B cell (primary cell): ENCODE measurements around the gene ZNRF2. TPM values are rescaled to one million over a fixed set of nuclear protein-coding genes. Genes with fewer than 3 reads are reported as not detected.

Experiments used
- ATAC-seq: fragments of 200-7000 bp; cut with Tn5 transposase; one replicate; pipeline ENCODE4 v1.10.0; 2021; ENCODE audit warnings: low read depth, mild to moderate bottlenecking, moderate number of reproducible peaks, moderate library complexity
- CTCF ChIA-PET: fragments of 350-600 bp; sonication (Branson Sonifier 250); formaldehyde crosslinking; loops from one replicate; lab custom pipeline; 2021; ENCODE audit warnings: antibody characterized with exemption, inconsistent platforms; lab: Charles Lee
- POLR2A ChIA-PET: fragments of 350-600 bp; sonication (Branson Sonifier 250); formaldehyde crosslinking; loops from one replicate; lab custom pipeline; 2021; ENCODE audit warnings: antibody characterized with exemption; lab: Charles Lee
- DNase-seq: peaks from one replicate; pipeline ENCODE4 v3.0.0; 2013
- H2AFZ ChIP-seq: 2 replicates; pipeline ENCODE4 v1.6.1; 2012; ENCODE audit warnings: mild to moderate bottlenecking, low read depth, low read length; ENCODE audit not compliant: insufficient read depth, poor library complexity, severe bottlenecking
- H3K27ac ChIP-seq, 2 donors: 1 replicate in 1 of 2; 2 replicates in 1 of 2; pipeline ENCODE4 v1.5.1; 2012 to 2013; ENCODE audit warnings: low read length in 2 of 2, mild to moderate bottlenecking in 2 of 2, moderate library complexity in 1 of 2
- H3K27me3 ChIP-seq, 4 experiments: fragments of 200-600 bp in 1 of 4; sonication (generic) in 1 of 4; replicated peaks in 1 of 4; 1 replicate in 2 of 4; 2 replicates in 2 of 4; pipeline versions ENCODE4 v1.6.1 to v1.7.0; 2013 to 2016; ENCODE audit warnings: low read length in 3 of 4, mild to moderate bottlenecking in 2 of 4, mixed read lengths in 1 of 4, moderate library complexity in 1 of 4; ENCODE audit not compliant: insufficient read depth in 4 of 4, control insufficient read depth in 3 of 4; ENCODE audit errors: control extremely low read depth in 1 of 4
- H3K36me3 ChIP-seq, 2 experiments: replicated peaks in 1 of 2; 1 replicate in 1 of 2; 2 replicates in 1 of 2; pipeline versions ENCODE4 v1.6.1 to v1.7.1; 2013; ENCODE audit warnings: low read length in 1 of 2; ENCODE audit not compliant: insufficient read depth in 2 of 2, control insufficient read depth in 1 of 2; ENCODE audit errors: control extremely low read depth in 1 of 2, extremely low read depth in 1 of 2
- H3K4me1 ChIP-seq, 2 donors: fragments of 200-600 bp in 1 of 2; sonication (generic) in 1 of 2; 1 replicate in 1 of 2; 2 replicates in 1 of 2; pipeline versions ENCODE4 v1.5.1 to v1.6.1; 2013 to 2017; ENCODE audit warnings: low read length in 2 of 2; ENCODE audit not compliant: control insufficient read depth in 2 of 2, insufficient read depth in 2 of 2
- H3K4me2 ChIP-seq: replicated peaks from 2 replicates; pipeline ENCODE3; 2012; ENCODE audit warnings: mild to moderate bottlenecking, low read depth, low read length; ENCODE audit not compliant: poor library complexity, severe bottlenecking
- H3K4me3 ChIP-seq, 5 experiments: fragments of 200-600 bp in 1 of 5; sonication (generic) in 1 of 5; 1 replicate in 3 of 5; 2 replicates in 2 of 5; pipeline versions ENCODE4 v1.5.1 to v1.7.0; 2011 to 2016; ENCODE audit warnings: low read length in 4 of 5, mild to moderate bottlenecking in 4 of 5, low read depth in 2 of 5, control low read depth in 1 of 5, moderate library complexity in 1 of 5; ENCODE audit not compliant: insufficient read depth in 1 of 5; ENCODE audit errors: control extremely low read depth in 1 of 5, extremely low read depth in 1 of 5
- H3K79me2 ChIP-seq: fragments of 200-600 bp; sonication (generic); one replicate; pipeline ENCODE4 v1.6.0; 2016; ENCODE audit warnings: low read length; ENCODE audit not compliant: control insufficient read depth, insufficient read depth
- H3K9ac ChIP-seq: fragments of 200-600 bp; sonication (generic); 2 replicates; pipeline ENCODE4 v1.6.1; 2017; ENCODE audit warnings: mild to moderate bottlenecking, low read length, moderate library complexity
- H3K9me3 ChIP-seq, 3 donors: one replicate each; pipeline versions ENCODE4 v1.6.1 to v1.7.1; 2013; ENCODE audit warnings: low read length in 2 of 3; ENCODE audit not compliant: control insufficient read depth in 2 of 3, insufficient read depth in 1 of 3; ENCODE audit errors: control extremely low read depth in 1 of 3
- H4K20me1 ChIP-seq: 2 replicates; pipeline ENCODE4 v1.6.0; 2012; ENCODE audit warnings: mild to moderate bottlenecking, low read length; ENCODE audit not compliant: insufficient read depth, control insufficient read depth, poor library complexity, severe bottlenecking
- H3K27ac Mint-ChIP-seq: one replicate; pipeline ENCODE4 v1.8.0; 2021; ENCODE audit warnings: mixed read lengths
- H3K27me3 Mint-ChIP-seq: one replicate; pipeline ENCODE4 v1.8.0; 2021; ENCODE audit warnings: mixed read lengths
- H3K4me1 Mint-ChIP-seq: one replicate; pipeline ENCODE4 v1.8.0; 2021; ENCODE audit warnings: mixed read lengths
- H3K4me3 Mint-ChIP-seq: one replicate; pipeline ENCODE4 v1.8.0; 2021; ENCODE audit warnings: mixed read lengths
- H3K9me3 Mint-ChIP-seq: one replicate; pipeline ENCODE4 v1.8.0; 2022; ENCODE audit warnings: mixed read lengths; ENCODE audit not compliant: insufficient read depth
- EZH2 ChIP-seq: IDR thresholded peaks from 2 replicates; pipeline ENCODE4 v1.6.1; 2012; ENCODE audit warnings: borderline replicate concordance, low read depth, mild to moderate bottlenecking, moderate library complexity, low read length; ENCODE audit not compliant: insufficient read depth, poor library complexity, severe bottlenecking
- WGBS: methylation state at CpG from one replicate; pipeline ENCODE4 v1.1.5; 2013; ENCODE audit warnings: missing lambda C conversion rate; ENCODE audit not compliant: insufficient coverage; 5-methylcytosine and 5-hydroxymethylcytosine counted together
- intact Hi-C: fragments of 100-400 bp; cut with micrococcal nuclease; formaldehyde crosslinking; loops from one replicate; pipeline ENCODE4 v1.10.0; 2022
- polyA plus RNA-seq: library from polyadenylated mRNA; depleted of rRNA; stranded (reverse); fragments of >200 nt; gene quantifications from 2 replicates; pipeline ENCODE4 v1.2.3, GENCODE V29; 2012
- total RNA-seq, 2 donors: library from RNA; stranded (reverse); fragments of 120-200 nt in 1 of 2; gene quantifications; 1 replicate in 1 of 2; 2 replicates in 1 of 2; pipeline versions ENCODE4 v1.2.3 to v1.2.4, GENCODE V29; 2013 to 2022
- TF ChIP-seq, protein P1 (sequence below): fragments of 200-600 bp; IDR thresholded peaks from one replicate; pipeline ENCODE4 v1.8.0; 2022; ENCODE audit warnings: antibody characterized with exemption, mild to moderate bottlenecking

Gene ZNRF2
- total and polyA plus RNA-seq, 2 donors (not counting 1 experiment from before 2014, with no cell fraction given) = 6.4 to 32.0 TPM

DNA sequence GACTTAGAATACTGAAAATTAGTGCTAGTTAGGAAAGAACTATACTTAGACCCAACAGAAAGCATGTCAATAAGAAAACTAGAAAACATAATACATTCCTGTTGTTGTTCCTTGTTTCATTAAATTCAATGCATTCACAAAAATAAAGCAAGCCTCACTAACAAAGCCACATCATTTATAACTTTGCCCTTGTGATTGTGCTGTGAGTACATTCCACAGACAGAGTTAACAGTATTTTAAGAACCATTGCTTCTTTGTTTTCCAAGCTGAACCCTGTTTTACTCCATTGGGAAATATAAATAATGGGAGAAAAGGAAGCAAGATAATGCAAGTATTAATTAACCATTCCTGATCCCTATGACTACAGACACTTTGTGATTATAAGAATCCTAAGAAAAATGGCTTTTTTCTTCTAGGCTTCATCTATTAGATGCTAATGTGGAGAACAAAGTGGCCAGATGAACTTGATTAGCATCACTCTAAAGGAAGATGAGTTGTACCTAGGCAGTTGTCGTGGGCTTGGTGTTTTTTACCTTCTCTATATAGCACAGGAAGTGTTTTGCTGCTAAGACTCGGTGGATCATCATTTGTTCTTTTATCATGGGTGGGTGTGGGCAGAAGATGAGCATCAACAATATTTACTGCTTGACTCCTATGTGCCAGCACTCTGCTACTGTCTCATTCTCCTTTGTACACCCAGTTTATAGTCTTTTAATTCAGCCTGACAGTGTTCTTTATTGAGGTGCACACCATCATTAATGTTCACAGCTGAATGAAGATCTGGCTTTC lies 34.2 kb upstream of the ZNRF2 start:
- H3K27ac Mint-ChIP-seq = no peak overlapping the region
- Histone ChIP-seq H4K20me1 (no peaks in the 10 kb centered on the region), H3K27ac (no peak overlapping the region), H3K36me3 (no peaks in the 10 kb centered on the region), H3K27me3 (no peaks in the 10 kb centered on the region), H3K4me2 (no peak overlapping the region), H2AFZ (no peak overlapping the region), H3K9ac (no peak overlapping the region), H3K4me3 (no peak overlapping the region), H3K4me1 (peaks cover 0 to 10% of the 10 kb centered on the region in 2 donors), H3K9me3 (no peaks in the 10 kb centered on the region), H3K79me2 (no peaks in the 10 kb centered on the region)
- H3K9me3 Mint-ChIP-seq = no peaks in the 10 kb centered on the region
- CTCF ChIA-PET = no interaction called here
- POLR2A ChIA-PET = no interaction called here
- WGBS = no CpG with 5 or more reads among the region's 2 CpGs
- H3K4me3 Mint-ChIP-seq = no peak overlapping the region
- H3K4me1 Mint-ChIP-seq = peaks cover 14% of the 10 kb centered on the region
- intact Hi-C loops = no loop called here
- H3K27me3 Mint-ChIP-seq = no peaks in the 10 kb centered on the region
- DNase-seq = no peak
- TF ChIP-seq EZH2 = no peak
- TF ChIP-seq, protein P1, sequence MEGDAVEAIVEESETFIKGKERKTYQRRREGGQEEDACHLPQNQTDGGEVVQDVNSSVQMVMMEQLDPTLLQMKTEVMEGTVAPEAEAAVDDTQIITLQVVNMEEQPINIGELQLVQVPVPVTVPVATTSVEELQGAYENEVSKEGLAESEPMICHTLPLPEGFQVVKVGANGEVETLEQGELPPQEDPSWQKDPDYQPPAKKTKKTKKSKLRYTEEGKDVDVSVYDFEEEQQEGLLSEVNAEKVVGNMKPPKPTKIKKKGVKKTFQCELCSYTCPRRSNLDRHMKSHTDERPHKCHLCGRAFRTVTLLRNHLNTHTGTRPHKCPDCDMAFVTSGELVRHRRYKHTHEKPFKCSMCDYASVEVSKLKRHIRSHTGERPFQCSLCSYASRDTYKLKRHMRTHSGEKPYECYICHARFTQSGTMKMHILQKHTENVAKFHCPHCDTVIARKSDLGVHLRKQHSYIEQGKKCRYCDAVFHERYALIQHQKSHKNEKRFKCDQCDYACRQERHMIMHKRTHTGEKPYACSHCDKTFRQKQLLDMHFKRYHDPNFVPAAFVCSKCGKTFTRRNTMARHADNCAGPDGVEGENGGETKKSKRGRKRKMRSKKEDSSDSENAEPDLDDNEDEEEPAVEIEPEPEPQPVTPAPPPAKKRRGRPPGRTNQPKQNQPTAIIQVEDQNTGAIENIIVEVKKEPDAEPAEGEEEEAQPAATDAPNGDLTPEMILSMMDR = no peak
- no peak for ATAC-seq

DNA sequence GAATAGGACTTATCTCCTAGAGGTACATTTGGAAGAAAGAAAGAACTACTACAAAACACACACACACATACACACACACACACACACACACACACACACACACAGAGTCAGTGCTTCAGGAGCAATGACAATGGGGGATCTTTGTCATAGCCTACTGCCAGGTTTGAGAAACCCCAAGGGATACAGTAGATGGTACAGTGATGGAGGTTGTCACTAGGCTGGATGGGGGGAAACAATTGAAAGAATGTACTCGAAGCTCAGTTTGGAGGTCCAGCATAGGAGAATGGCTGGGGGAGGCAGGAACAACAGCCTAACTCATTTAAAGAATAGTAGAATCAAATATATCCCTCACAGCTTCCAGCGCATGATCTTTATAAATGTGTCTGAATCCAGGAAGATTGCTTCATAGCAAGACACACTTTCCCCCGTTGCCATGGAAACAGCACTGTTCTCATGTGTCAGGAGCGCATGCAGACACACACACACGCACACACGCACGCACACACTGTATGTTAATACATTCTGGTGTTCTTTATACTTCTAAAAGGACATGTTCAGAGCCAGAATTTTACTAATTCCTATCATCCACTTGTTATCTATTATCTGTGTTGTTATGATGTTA lies 32.6 kb upstream of the ZNRF2 start:
- POLR2A ChIA-PET = no interaction called here
- no peak overlapping the region for H3K27ac ChIP-seq
- H3K4me2 ChIP-seq = no peak overlapping the region
- no peaks in the 10 kb centered on the region for H3K27me3 Mint-ChIP-seq
- no peak overlapping the region for H3K27ac Mint-ChIP-seq
- no peak overlapping the region for H2AFZ ChIP-seq
- DNase-seq = no peak
- H3K36me3 ChIP-seq = no peaks in the 10 kb centered on the region
- no peak overlapping the region for H3K4me3 Mint-ChIP-seq
- H3K9ac ChIP-seq = no peak overlapping the region
- H4K20me1 ChIP-seq = no peaks in the 10 kb centered on the region
- no peaks in the 10 kb centered on the region for H3K79me2 ChIP-seq
- TF ChIP-seq, protein P1 = no peak
- TF ChIP-seq EZH2 = no peak
- WGBS = 100% methylated on average over 1 of the region's 7 CpGs
- no peaks in the 10 kb centered on the region for H3K9me3 Mint-ChIP-seq
- H3K4me3 ChIP-seq = no peak overlapping the region
- ATAC-seq = no peak
- CTCF ChIA-PET = no interaction called here
- H3K4me1 Mint-ChIP-seq = peaks cover 13% of the 10 kb centered on the region
- no peaks in the 10 kb centered on the region for H3K9me3 ChIP-seq
- intact Hi-C loops = no loop called here
- H3K4me1 ChIP-seq = peaks cover 0 to 10% of the 10 kb centered on the region in 2 donors
- no peaks in the 10 kb centered on the region for H3K27me3 ChIP-seq
